Keratinocyte (primary cell): ENCODE measurements around the gene TTC36. TPM values are rescaled to one million over a fixed set of nuclear protein-coding genes. Genes with fewer than 3 reads are reported as not detected.
A peak's percentile ranks its signal among the peaks of the same experiment; 100 is the strongest.

ENCODE experiments used
- DNase-seq: peaks from one replicate; pipeline ENCODE4 v3.0.0-alpha.2; 2011; ENCODE audit warnings: low read depth, missing footprints, low spot score
- FAIRE-seq: peaks from 2 replicates; lab custom pipeline; 2011; peaks lifted over from hg19 to GRCh38; lab: Jason Lieb, UNC
- H2AFZ ChIP-seq: 2 replicates; pipeline ENCODE4 v1.6.0; 2012; ENCODE audit warnings: low read length, control low read depth, inconsistent platforms; ENCODE audit not compliant: control insufficient read depth
- H3K27ac ChIP-seq: 2 replicates; pipeline ENCODE4 v1.5.1; 2011; ENCODE audit warnings: low read length; ENCODE audit not compliant: control insufficient read depth, insufficient read depth
- H3K27me3 ChIP-seq: 3 replicates; pipeline ENCODE4 v1.6.0; 2011; ENCODE audit warnings: low read length; ENCODE audit not compliant: control insufficient read depth, insufficient read depth; ENCODE audit errors: extremely low read depth
- H3K36me3 ChIP-seq, 2 experiments: 2 replicates in 1 of 2; 3 replicates in 1 of 2; pipeline ENCODE4 v1.5.1; 2011; ENCODE audit warnings: low read length in 2 of 2, mild to moderate bottlenecking in 1 of 2; ENCODE audit not compliant: control insufficient read depth in 2 of 2, insufficient read depth in 2 of 2; ENCODE audit errors: extremely low read depth in 1 of 2
- H3K4me1 ChIP-seq: 3 replicates; pipeline ENCODE4 v1.5.1; 2011; ENCODE audit warnings: low read length; ENCODE audit not compliant: control insufficient read depth, insufficient read depth; ENCODE audit errors: extremely low read depth
- H3K4me2 ChIP-seq: 3 replicates; pipeline ENCODE4 v1.6.0; 2011; ENCODE audit warnings: low read depth, low read length; ENCODE audit not compliant: control insufficient read depth, insufficient read depth; ENCODE audit errors: extremely low read depth
- H3K4me3 ChIP-seq, 3 experiments: fragments of 200-600 bp in 1 of 3; sonication (generic) in 1 of 3; 2 replicates in 2 of 3; 3 replicates in 1 of 3; pipeline ENCODE4 v1.5.1; 2011 to 2016; ENCODE audit warnings: low read length in 3 of 3, mild to moderate bottlenecking in 3 of 3, control low read depth in 2 of 3, inconsistent platforms in 1 of 3, low read depth in 1 of 3, mixed read lengths in 1 of 3, mixed run types in 1 of 3, moderate library complexity in 1 of 3; ENCODE audit not compliant: control insufficient read depth in 2 of 3, insufficient read depth in 2 of 3; ENCODE audit errors: extremely low read depth in 1 of 3
- H3K79me2 ChIP-seq: 2 replicates; pipeline ENCODE4 v1.6.0; 2012; ENCODE audit warnings: low read length; ENCODE audit not compliant: control insufficient read depth, insufficient read depth
- H3K9ac ChIP-seq: 3 replicates; pipeline ENCODE4 v1.6.0; 2011; ENCODE audit warnings: low read length; ENCODE audit not compliant: control insufficient read depth, insufficient read depth; ENCODE audit errors: extremely low read depth
- H3K9me1 ChIP-seq: 3 replicates; pipeline ENCODE4 v1.6.0; 2011; ENCODE audit warnings: low read length; ENCODE audit not compliant: control insufficient read depth, insufficient read depth; ENCODE audit errors: extremely low read depth
- H3K9me3 ChIP-seq: 2 replicates; pipeline ENCODE4 v1.5.1; 2012; ENCODE audit warnings: low read depth, low read length; ENCODE audit not compliant: control insufficient read depth
- H4K20me1 ChIP-seq: 3 replicates; pipeline ENCODE4 v1.6.0; 2011; ENCODE audit warnings: low read length; ENCODE audit not compliant: control insufficient read depth, insufficient read depth; ENCODE audit errors: extremely low read depth
- CTCF ChIP-seq, 3 experiments: IDR thresholded peaks in 1 of 3; conservative IDR thresholded peaks in 1 of 3; optimal IDR thresholded peaks in 1 of 3; 2 replicates in 2 of 3; 3 replicates in 1 of 3; pipeline versions ENCODE3 to v1.5.1; 2011; ENCODE audit warnings: low read length in 3 of 3, mild to moderate bottlenecking in 3 of 3, moderate library complexity in 2 of 3, control low read depth in 1 of 3, inconsistent platforms in 1 of 3; ENCODE audit not compliant: insufficient read depth in 2 of 3; ENCODE audit errors: extremely low read depth in 1 of 3
- EZH2 ChIP-seq: IDR thresholded peaks from one replicate; pipeline ENCODE4 v1.6.1; 2012; ENCODE audit warnings: inconsistent platforms, mild to moderate bottlenecking, low read length, moderate library complexity
- dilution Hi-C: fragments of 300-500 bp; cut with MboI; formaldehyde crosslinking; loops from one replicate; pipeline ENCODE4 v1.7.0; 2020; ENCODE audit warnings: low sequenced_read_pairs; ENCODE audit not compliant: extremely low pct_ligation_motif_present
- polyA plus RNA-seq, 5 experiments: library from polyadenylated mRNA; depleted of rRNA in 3 of 5; stranded (reverse) in 3 of 5; stranded (forward) in 1 of 5; unstranded in 1 of 5; fragments of >200 nt; gene quantifications; 1 replicate in 1 of 5; 2 replicates in 3 of 5; 3 replicates in 1 of 5; pipeline versions ENCODE4 v1.2.1 to v1.2.3, GENCODE V29; 2011 to 2012; ENCODE audit warnings: missing spikeins in 2 of 5, low read depth in 1 of 5, low replicate concordance in 1 of 5

The TTC36 gene
- polyA plus RNA-seq, 1 donor (not counting 4 experiments of a cell fraction or from before 2014, with no cell fraction given), result not detected

DNA sequence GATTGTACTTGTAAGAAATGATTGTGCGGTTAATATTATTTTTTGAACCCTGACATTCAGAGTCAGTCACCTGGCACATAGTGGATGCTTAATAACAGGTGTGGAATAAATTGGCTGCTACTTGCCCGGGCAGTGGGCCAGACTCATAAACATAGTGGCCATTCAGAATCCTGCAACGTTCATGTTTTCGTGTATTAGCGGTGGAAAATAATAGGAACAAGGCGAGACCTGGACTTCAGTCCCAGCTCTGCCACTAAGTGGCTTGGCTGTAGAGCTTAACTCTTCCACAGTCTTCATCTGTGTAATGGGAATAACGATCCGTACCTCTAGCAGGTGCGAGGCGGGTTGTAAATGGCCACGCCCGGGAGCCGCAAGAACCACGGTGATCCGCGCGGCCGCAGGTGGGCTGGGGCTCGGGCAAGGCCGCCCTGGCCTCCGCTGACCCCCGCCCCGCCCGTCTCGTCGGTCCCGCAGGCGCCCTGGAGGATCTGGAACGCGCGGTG lies 3.0 kb downstream of the TTC36 start:
- Histone ChIP-seq H3K4me2 (peak overlapping the region; percentile 61), H3K79me2 (no peaks in the 10 kb centered on the region), H2AFZ (peak overlapping the region; percentile 76), H4K20me1 (no peaks in the 10 kb centered on the region), H3K4me1 (peaks cover 2% of the 10 kb centered on the region), H3K9me3 (no peaks in the 10 kb centered on the region), H3K4me3 (peak overlapping the region; percentile 64 to 74 (median 68)), H3K27me3 (no peaks in the 10 kb centered on the region), H3K9ac (peak overlapping the region; percentile 65), H3K36me3 (peaks cover 3 to 7% of the 10 kb centered on the region in 2 experiments), H3K9me1 (no peaks in the 10 kb centered on the region), H3K27ac (no peak overlapping the region)
- FAIRE-seq (no peak), DNase-seq (no peak)
- dilution Hi-C loops, result no loop called here
- TF ChIP-seq CTCF (optimal IDR thresholded peaks at IDR 0.05 in 1 of 3, IDR thresholded peaks at IDR 0.05 in 1 of 3, conservative IDR thresholded peaks at IDR 0.05 in 1 of 3; ENCODE audit: extremely low read depth in 1 of 3, insufficient read depth in 2 of 3, low read length in 3 of 3) (no peak), EZH2 (no peak)

GRCh38 chr11:118530683-118531596 lies 3.7 kb downstream of the TTC36 start, which contains the start of gene TMEM25:
Gene TMEM25 (plus strand): TSS chr11:118531192. CDS start chr11:118531802, 610 bp downstream.
- H3K4me1 ChIP-seq, result peaks cover 2% of the 10 kb centered on the region
- H3K4me2 ChIP-seq, result peak within 1 kb of the TSS; percentile 61
- H3K36me3 ChIP-seq, result peaks cover 3 to 8% of the 10 kb centered on the region in 2 experiments
- peak within 1 kb of the TSS; percentile 65 for H3K9ac ChIP-seq
- no peaks in the 10 kb centered on the region for H3K9me3 ChIP-seq
- H2AFZ ChIP-seq, result peak within 1 kb of the TSS; percentile 91
- peak within 1 kb of the TSS; percentile 64 to 74 (median 68) for H3K4me3 ChIP-seq
- DNase-seq, result no peak
- H3K27me3 ChIP-seq, result no peaks in the 10 kb centered on the region
- no peaks in the 10 kb centered on the region for H3K9me1 ChIP-seq
- H4K20me1 ChIP-seq, result no peaks in the 10 kb centered on the region
- FAIRE-seq, result peak; percentile 29
- no peak for TF ChIP-seq EZH2
- no peak for TF ChIP-seq CTCF (optimal IDR thresholded peaks at IDR 0.05 in 1 of 3, IDR thresholded peaks at IDR 0.05 in 1 of 3, conservative IDR thresholded peaks at IDR 0.05 in 1 of 3; ENCODE audit: extremely low read depth in 1 of 3, insufficient read depth in 2 of 3, low read length in 3 of 3)
- H3K27ac ChIP-seq, result no peak within 1 kb of the TSS
- dilution Hi-C loops, result no loop called here
- no peaks in the 10 kb centered on the region for H3K79me2 ChIP-seq
